Measurements from ENCODE around the gene ERCC2.
A peak's percentile ranks its signal among the peaks of the same experiment; 100 is the strongest.

DNA sequence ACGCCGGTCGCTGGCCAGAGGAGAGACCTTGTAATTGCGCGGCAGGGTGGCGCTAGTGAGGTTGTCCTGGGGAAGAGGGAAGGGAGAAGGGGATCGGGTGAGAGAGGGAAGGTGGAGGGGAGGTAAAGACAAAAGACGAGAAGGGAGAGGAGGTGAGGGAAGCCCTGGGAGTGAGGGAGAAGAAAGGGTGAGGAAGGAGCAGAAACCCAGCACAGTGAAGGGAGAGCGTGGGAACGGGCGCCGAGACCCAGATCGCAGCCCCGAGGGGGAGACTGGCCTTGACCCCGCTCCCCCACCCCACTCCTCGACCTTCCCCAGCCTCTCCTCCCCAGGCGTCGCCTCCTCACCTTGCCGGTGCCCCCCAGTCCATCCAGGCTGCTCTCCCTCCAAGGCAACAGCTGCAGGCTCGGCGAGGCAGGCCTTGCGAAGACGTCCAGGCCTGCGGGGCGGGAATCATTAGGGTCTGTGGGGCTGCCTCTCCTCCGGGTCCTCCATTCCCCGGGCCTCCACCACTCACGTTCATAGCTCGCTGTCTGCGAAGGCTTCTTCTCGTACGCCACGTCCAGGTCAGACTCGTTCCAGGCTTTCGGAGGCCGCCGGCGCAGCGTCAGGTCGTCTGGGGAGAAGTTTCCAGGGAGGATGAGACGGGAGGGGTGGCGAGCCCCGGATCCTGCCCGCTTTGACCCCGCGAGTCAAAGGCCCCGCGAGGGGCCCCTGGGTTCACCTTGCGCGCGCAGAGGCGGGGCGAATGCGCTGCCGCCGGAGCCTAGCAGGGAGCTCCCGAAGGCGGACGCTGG lies 25.6 kb upstream of the ERCC2 start:
- TF ChIP-seq, protein P1, sequence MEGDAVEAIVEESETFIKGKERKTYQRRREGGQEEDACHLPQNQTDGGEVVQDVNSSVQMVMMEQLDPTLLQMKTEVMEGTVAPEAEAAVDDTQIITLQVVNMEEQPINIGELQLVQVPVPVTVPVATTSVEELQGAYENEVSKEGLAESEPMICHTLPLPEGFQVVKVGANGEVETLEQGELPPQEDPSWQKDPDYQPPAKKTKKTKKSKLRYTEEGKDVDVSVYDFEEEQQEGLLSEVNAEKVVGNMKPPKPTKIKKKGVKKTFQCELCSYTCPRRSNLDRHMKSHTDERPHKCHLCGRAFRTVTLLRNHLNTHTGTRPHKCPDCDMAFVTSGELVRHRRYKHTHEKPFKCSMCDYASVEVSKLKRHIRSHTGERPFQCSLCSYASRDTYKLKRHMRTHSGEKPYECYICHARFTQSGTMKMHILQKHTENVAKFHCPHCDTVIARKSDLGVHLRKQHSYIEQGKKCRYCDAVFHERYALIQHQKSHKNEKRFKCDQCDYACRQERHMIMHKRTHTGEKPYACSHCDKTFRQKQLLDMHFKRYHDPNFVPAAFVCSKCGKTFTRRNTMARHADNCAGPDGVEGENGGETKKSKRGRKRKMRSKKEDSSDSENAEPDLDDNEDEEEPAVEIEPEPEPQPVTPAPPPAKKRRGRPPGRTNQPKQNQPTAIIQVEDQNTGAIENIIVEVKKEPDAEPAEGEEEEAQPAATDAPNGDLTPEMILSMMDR (IDR thresholded peaks at IDR 0.05; ENCODE audit: control extremely low read depth in 1 of 3, insufficient read depth in 1 of 3, low read depth in 1 of 3, low read length in 3 of 3): peak; percentile 55 to 80 (median 71)
- TF ChIP-seq, protein P2, sequence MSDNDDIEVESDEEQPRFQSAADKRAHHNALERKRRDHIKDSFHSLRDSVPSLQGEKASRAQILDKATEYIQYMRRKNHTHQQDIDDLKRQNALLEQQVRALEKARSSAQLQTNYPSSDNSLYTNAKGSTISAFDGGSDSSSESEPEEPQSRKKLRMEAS (IDR thresholded peaks at IDR 0.05): peak; percentile 18; the same call in 1 of the 2 replicates
